ENCODE data around the gene DNLZ. TPM values are rescaled to one million over a fixed set of nuclear protein-coding genes. Genes with fewer than 3 reads are reported as not detected.

Gene DNLZ
- total RNA-seq, 1 experiment from 2014 or later, result 26.5 TPM

DNA sequence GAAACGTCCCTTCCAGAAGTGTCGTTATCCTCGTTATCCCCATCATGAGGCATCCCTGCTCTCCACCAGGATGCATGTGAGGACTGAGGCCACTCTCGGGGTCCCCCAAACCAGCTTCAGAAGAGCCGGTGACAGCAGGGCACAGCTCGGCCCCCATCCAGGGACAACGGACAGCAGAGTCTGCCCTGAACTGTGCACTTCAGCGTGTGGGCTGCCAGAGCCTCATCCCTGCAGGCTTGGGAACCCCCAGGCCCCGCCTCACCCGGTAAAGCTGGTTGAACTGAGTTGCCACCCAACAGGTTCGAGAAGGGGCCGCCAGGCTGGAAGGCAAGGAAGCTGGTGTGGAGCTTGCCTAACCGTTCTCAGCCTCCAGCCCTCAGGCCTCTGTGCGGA, 10.6 kb upstream of the DNLZ start:
- POLR2A ChIA-PET, result no interaction called here

DNA sequence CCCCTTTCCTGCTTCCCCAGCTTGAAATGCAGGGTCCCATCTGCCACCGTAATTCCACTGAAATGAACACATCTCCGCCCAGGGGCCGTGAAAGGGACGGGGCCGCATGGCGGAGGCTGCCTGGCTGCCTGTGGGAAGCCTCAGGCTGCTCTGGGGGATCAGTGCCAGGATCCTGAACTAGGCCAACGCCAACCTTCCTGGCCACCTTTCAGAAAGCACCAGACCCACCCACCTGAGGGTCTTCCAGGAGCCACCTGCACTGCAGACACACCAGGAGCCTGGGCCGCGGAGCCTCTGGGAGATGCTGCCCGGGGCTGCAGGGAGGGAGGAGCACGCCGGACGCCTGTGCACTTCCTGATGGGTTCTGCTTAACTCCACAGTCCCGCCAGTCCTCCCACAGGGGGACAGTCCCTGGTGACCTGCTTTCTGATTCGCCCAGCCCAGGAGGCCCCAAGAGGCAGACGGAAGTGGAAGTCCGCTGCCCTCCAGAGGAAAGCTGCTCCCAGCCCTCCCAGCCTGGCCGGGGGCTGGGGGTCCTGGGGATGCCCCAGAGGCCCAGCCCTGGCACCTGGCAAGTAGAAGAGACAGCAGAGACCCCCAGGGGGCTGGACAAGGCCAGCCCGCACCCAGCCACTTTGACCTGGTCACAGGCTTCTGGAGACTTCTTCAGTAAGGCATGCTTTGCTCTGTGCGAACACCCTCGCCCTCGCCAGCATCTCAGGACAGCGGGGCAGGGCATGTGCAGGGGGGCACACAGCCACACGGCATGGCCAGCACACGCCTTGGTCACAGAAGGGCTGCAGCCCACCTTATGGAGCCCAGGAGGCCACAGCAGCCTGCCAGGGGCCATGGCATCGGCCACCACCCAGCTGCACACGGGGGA, 10.0 kb upstream of the DNLZ start, which contains the start of gene CARD9:
TSS of gene CARD9 (minus strand) at position 370 of the 883 bp plus-strand sequence. CDS start 1,591 bp downstream, outside the sequence.
- ATAC-seq (no peak), DNase-seq (ENCODE audit: low read depth, low spot score) (no peak)
- in situ Hi-C loops (cut with HindIII; ENCODE audit: low pct_unique_long_range_greater_than_20kb, low sequenced_read_pairs) (no loop called here), intact Hi-C loops (cut with micrococcal nuclease; ENCODE audit: unreplicated experiment) (no loop called here)
- Histone ChIP-seq H3K27me3 (ENCODE audit: control insufficient read depth, insufficient read depth, low read length) (no peaks in the 10 kb centered on the region), H3K9me3 (ENCODE audit: control insufficient read depth, insufficient read depth, low read depth, low read length) (no peaks in the 10 kb centered on the region), H3K4me3 (ENCODE audit: low read depth in 2 of 2, low read length in 2 of 2) (no peak within 1 kb of the TSS), H3K4me1 (ENCODE audit: control insufficient read depth, insufficient read depth, low read length) (no peaks in the 10 kb centered on the region), H3K27ac (ENCODE audit: low read length) (no peak within 1 kb of the TSS), H3K36me3 (ENCODE audit: control insufficient read depth, insufficient read depth, low read length) (no peaks in the 10 kb centered on the region)
- POLR2A ChIA-PET, result no interaction called here
- CTCF ChIA-PET, result no interaction called here
- no TSS peak for BruUV-seq (replicated peaks)
- TF ChIP-seq SIN3A (IDR thresholded peaks at IDR 0.05; ENCODE audit: borderline replicate concordance, insufficient read depth, low read depth, low read length) (no peak), TCF7L2 (IDR thresholded peaks at IDR 0.05; ENCODE audit: low read depth, low read length) (no peak), POLR2AphosphoS5 (IDR thresholded peaks at IDR 0.05; ENCODE audit: low read depth, low read length) (no peak)
- TF ChIP-seq, protein P1, sequence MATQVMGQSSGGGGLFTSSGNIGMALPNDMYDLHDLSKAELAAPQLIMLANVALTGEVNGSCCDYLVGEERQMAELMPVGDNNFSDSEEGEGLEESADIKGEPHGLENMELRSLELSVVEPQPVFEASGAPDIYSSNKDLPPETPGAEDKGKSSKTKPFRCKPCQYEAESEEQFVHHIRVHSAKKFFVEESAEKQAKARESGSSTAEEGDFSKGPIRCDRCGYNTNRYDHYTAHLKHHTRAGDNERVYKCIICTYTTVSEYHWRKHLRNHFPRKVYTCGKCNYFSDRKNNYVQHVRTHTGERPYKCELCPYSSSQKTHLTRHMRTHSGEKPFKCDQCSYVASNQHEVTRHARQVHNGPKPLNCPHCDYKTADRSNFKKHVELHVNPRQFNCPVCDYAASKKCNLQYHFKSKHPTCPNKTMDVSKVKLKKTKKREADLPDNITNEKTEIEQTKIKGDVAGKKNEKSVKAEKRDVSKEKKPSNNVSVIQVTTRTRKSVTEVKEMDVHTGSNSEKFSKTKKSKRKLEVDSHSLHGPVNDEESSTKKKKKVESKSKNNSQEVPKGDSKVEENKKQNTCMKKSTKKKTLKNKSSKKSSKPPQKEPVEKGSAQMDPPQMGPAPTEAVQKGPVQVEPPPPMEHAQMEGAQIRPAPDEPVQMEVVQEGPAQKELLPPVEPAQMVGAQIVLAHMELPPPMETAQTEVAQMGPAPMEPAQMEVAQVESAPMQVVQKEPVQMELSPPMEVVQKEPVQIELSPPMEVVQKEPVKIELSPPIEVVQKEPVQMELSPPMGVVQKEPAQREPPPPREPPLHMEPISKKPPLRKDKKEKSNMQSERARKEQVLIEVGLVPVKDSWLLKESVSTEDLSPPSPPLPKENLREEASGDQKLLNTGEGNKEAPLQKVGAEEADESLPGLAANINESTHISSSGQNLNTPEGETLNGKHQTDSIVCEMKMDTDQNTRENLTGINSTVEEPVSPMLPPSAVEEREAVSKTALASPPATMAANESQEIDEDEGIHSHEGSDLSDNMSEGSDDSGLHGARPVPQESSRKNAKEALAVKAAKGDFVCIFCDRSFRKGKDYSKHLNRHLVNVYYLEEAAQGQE (IDR thresholded peaks at IDR 0.05; ENCODE audit: insufficient read depth in 1 of 2, low read depth in 2 of 2, low read length in 1 of 2), result no peak
- TF ChIP-seq, protein P2, sequence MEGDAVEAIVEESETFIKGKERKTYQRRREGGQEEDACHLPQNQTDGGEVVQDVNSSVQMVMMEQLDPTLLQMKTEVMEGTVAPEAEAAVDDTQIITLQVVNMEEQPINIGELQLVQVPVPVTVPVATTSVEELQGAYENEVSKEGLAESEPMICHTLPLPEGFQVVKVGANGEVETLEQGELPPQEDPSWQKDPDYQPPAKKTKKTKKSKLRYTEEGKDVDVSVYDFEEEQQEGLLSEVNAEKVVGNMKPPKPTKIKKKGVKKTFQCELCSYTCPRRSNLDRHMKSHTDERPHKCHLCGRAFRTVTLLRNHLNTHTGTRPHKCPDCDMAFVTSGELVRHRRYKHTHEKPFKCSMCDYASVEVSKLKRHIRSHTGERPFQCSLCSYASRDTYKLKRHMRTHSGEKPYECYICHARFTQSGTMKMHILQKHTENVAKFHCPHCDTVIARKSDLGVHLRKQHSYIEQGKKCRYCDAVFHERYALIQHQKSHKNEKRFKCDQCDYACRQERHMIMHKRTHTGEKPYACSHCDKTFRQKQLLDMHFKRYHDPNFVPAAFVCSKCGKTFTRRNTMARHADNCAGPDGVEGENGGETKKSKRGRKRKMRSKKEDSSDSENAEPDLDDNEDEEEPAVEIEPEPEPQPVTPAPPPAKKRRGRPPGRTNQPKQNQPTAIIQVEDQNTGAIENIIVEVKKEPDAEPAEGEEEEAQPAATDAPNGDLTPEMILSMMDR (IDR thresholded peaks at IDR 0.05), result no peak

More for the DNA sequence above, 10.6 kb upstream of the DNLZ start:
- H3K27ac ChIP-seq (ENCODE audit: low read length), result no peak overlapping the region
- H3K9me3 ChIP-seq (ENCODE audit: control insufficient read depth, insufficient read depth, low read depth, low read length), result no peaks in the 10 kb centered on the region
- H3K27me3 ChIP-seq (ENCODE audit: control insufficient read depth, insufficient read depth, low read length), result no peaks in the 10 kb centered on the region
- in situ Hi-C loops (cut with HindIII; ENCODE audit: low pct_unique_long_range_greater_than_20kb, low sequenced_read_pairs) (no loop called here), intact Hi-C loops (cut with micrococcal nuclease; ENCODE audit: unreplicated experiment) (no loop called here)
- no peak for ATAC-seq
- no peak for TF ChIP-seq TCF7L2 (IDR thresholded peaks at IDR 0.05; ENCODE audit: low read depth, low read length)
- TF ChIP-seq POLR2AphosphoS5 (IDR thresholded peaks at IDR 0.05; ENCODE audit: low read depth, low read length), result no peak
- TF ChIP-seq, protein P1 (IDR thresholded peaks at IDR 0.05; ENCODE audit: insufficient read depth in 1 of 2, low read depth in 2 of 2, low read length in 1 of 2), result no peak
- TF ChIP-seq SIN3A (IDR thresholded peaks at IDR 0.05; ENCODE audit: borderline replicate concordance, insufficient read depth, low read depth, low read length), result no peak
- TF ChIP-seq, protein P2 (IDR thresholded peaks at IDR 0.05), result no peak
- no peaks in the 10 kb centered on the region for H3K4me1 ChIP-seq (ENCODE audit: control insufficient read depth, insufficient read depth, low read length)
- no peak for DNase-seq (ENCODE audit: low read depth, low spot score)
- no TSS peak for BruUV-seq (replicated peaks)
- no peak overlapping the region for H3K4me3 ChIP-seq (ENCODE audit: low read depth in 2 of 2, low read length in 2 of 2)
- CTCF ChIA-PET, result no interaction called here
- H3K36me3 ChIP-seq (ENCODE audit: control insufficient read depth, insufficient read depth, low read length), result no peaks in the 10 kb centered on the region
